Peyer's patch (tissue), 4 donors: ENCODE data around the gene G2E3. TPM values are rescaled to one million over a fixed set of nuclear protein-coding genes. Genes with fewer than 3 reads are reported as not detected.
"Not testable (repeated sequence)": the region's sequence is repeated elsewhere in the genome, so short reads cannot be mapped to it uniquely, and the experiment has no call there.

Experiments
- DNase-seq, 3 donors: peaks; one replicate each; pipeline ENCODE4 v3.0.0-alpha.2; 2017 to 2019
- H3K27ac ChIP-seq, 4 donors: fragments of 200-600 bp; sonication (generic); one replicate each; pipeline ENCODE4 v1.5.1; 2016 to 2019
- H3K27me3 ChIP-seq, 2 donors: fragments of 200-600 bp; sonication (generic); one replicate each; pipeline ENCODE4 v1.5.1; 2019
- H3K36me3 ChIP-seq, 3 donors: fragments of 200-600 bp; sonication (generic); one replicate each; pipeline ENCODE4 v1.5.1; 2016 to 2019
- H3K4me1 ChIP-seq, 4 donors: fragments of 200-600 bp; sonication (generic); one replicate each; pipeline ENCODE4 v1.5.1; 2016 to 2019
- H3K4me3 ChIP-seq, 4 donors: fragments of 200-600 bp; sonication (generic); 1 replicate in 3 of 4; 2 replicates in 1 of 4; pipeline ENCODE4 v1.5.1; 2016 to 2019; ENCODE audit warnings: mild to moderate bottlenecking in 1 of 4
- H3K9me3 ChIP-seq, 4 donors: fragments of 200-600 bp; sonication (generic); one replicate each; pipeline ENCODE4 v1.5.1; 2016 to 2019; ENCODE audit warnings: mild to moderate bottlenecking in 1 of 4
- CTCF ChIP-seq, 6 experiments: fragments of 450-650 bp in 4 of 6; fragments of 200-600 bp in 2 of 6; sonication (generic) in 1 of 6; IDR thresholded peaks; one replicate each; pipeline ENCODE4 v1.5.1; 2017 to 2019; ENCODE audit warnings: antibody characterized with exemption in 6 of 6, mild to moderate bottlenecking in 3 of 6, moderate library complexity in 1 of 6
- POLR2A ChIP-seq, 2 donors: fragments of 450-650 bp; IDR thresholded peaks; one replicate each; pipeline ENCODE4 v1.5.1; 2017; ENCODE audit warnings: antibody characterized with exemption in 2 of 2, mild to moderate bottlenecking in 2 of 2, moderate library complexity in 2 of 2
- total RNA-seq, 4 donors: library from RNA; depleted of rRNA; stranded (reverse); fragments of >200 nt; gene quantifications; one replicate each; pipeline ENCODE4 v1.1.0, GENCODE V29; 2016

Gene G2E3
- total RNA-seq, 4 donors from 2014 or later: 6.4 to 19.8 (median 8.1) TPM

GRCh38 chr14:30623412-30624131, 64.6 kb downstream of the G2E3 start:
- TF ChIP-seq POLR2A (IDR thresholded peaks at IDR 0.05) (no peak), CTCF (IDR thresholded peaks at IDR 0.05) (no peak)
- no peaks in the 10 kb centered on the region for H3K36me3 ChIP-seq
- H3K4me1 ChIP-seq: peaks cover 0 to 22% (median 4%) of the 10 kb centered on the region in 4 donors
- H3K9me3 ChIP-seq: no peaks in the 10 kb centered on the region
- no peaks in the 10 kb centered on the region for H3K27me3 ChIP-seq
- no peak overlapping the region for H3K27ac ChIP-seq
- peak overlapping the region in 2 of 4 donors; percentile 74 to 79 for H3K4me3 ChIP-seq
- no peak for DNase-seq

- Histone ChIP-seq H3K27me3 (no peaks in the 10 kb centered on the region), H3K36me3 (no peaks in the 10 kb centered on the region), H3K4me1 (peaks cover 0 to 22% (median 4%) of the 10 kb centered on the region in 4 donors), H3K9me3 (no peaks in the 10 kb centered on the region), H3K27ac (no peak overlapping the region), H3K4me3 (no peak overlapping the region)
- no peak for DNase-seq
- TF ChIP-seq POLR2A (IDR thresholded peaks at IDR 0.05): no peak
- TF ChIP-seq CTCF (IDR thresholded peaks at IDR 0.05): no peak
Observed at GRCh38 chr14:30624132-30624423, 65.1 kb downstream of the G2E3 start.

GRCh38 chr14:30625533-30625932, 66.6 kb downstream of the G2E3 start:
- Histone ChIP-seq H3K27ac (no peak overlapping the region), H3K27me3 (no peaks in the 10 kb centered on the region), H3K4me1 (peaks cover 0 to 21% (median 4%) of the 10 kb centered on the region in 4 donors), H3K4me3 (no peak overlapping the region), H3K36me3 (peaks cover 0 to 4% (median 0%) of the 10 kb centered on the region in 3 donors), H3K9me3 (no peaks in the 10 kb centered on the region)
- DNase-seq: no peak
- TF ChIP-seq CTCF (IDR thresholded peaks at IDR 0.05): no peak
- no peak for TF ChIP-seq POLR2A (IDR thresholded peaks at IDR 0.05)

GRCh38 chr14:30629432-30629831, 70.5 kb downstream of the G2E3 start:
- not testable (repeated sequence) for H3K27me3 ChIP-seq, H3K4me1 ChIP-seq, H3K27ac ChIP-seq, DNase-seq, H3K9me3 ChIP-seq, H3K4me3 ChIP-seq
- peaks cover 0 to 26% (median 0%) of the 10 kb centered on the region in 3 donors for H3K36me3 ChIP-seq

GRCh38 chr14:30630248-30630647, 71.3 kb downstream of the G2E3 start:
- no peak overlapping the region for H3K4me3 ChIP-seq
- no peaks in the 10 kb centered on the region for H3K27me3 ChIP-seq
- H3K36me3 ChIP-seq: peaks cover 0 to 34% (median 0%) of the 10 kb centered on the region in 3 donors
- no peak for DNase-seq
- TF ChIP-seq CTCF (IDR thresholded peaks at IDR 0.05) (no peak), POLR2A (IDR thresholded peaks at IDR 0.05) (no peak)
- no peaks in the 10 kb centered on the region for H3K4me1 ChIP-seq
- H3K9me3 ChIP-seq: no peaks in the 10 kb centered on the region
- H3K27ac ChIP-seq: no peak overlapping the region

- H3K27ac ChIP-seq: no peak overlapping the region
- no peaks in the 10 kb centered on the region for H3K4me1 ChIP-seq
- no peak for TF ChIP-seq POLR2A (IDR thresholded peaks at IDR 0.05)
- no peak for TF ChIP-seq CTCF (IDR thresholded peaks at IDR 0.05)
- H3K27me3 ChIP-seq: no peaks in the 10 kb centered on the region
- no peaks in the 10 kb centered on the region for H3K9me3 ChIP-seq
- no peak for DNase-seq
- no peak overlapping the region for H3K4me3 ChIP-seq
- H3K36me3 ChIP-seq: peaks cover 0 to 38% (median 0%) of the 10 kb centered on the region in 3 donors
Observed at GRCh38 chr14:30632730-30633129, 73.8 kb downstream of the G2E3 start.
